HuH-7 (cell line): ENCODE data around the gene KRTAP3-1.
"Not testable (repeated sequence)": the region's sequence is repeated elsewhere in the genome, so short reads cannot be mapped to it uniquely, and the experiment has no call there.

Experiments
- DNase-seq: peaks from one replicate; pipeline ENCODE4 v3.0.0; 2011; ENCODE audit warnings: low spot score

KRTAP3-1 gene

DNA sequence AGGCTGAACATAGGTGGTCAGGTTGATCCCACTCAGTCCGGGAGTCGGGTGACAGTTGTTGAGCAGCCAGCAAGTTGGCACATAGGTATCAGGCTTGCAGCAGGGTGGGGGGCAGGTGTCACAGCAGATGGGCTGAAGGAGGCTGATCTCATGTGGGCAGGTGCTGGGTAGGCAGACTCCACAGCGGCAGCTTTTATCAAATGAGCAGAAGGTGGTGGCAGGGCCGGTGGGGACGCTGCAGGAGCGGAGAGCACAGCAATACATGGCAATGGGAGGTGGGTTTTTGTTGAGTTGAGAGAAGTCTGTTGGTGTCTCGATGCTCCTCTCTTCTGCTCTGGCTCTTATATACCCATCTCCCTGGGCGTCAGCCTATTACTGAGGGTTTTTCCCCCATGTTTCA, at the start of gene KRTAP3-1:
Gene KRTAP3-1, minus strand, starts transcription at position 318 of the 400 bp plus-strand sequence. Its CDS starts 54 bp downstream, at position 264.
- DNase-seq, result no peak

DNA sequence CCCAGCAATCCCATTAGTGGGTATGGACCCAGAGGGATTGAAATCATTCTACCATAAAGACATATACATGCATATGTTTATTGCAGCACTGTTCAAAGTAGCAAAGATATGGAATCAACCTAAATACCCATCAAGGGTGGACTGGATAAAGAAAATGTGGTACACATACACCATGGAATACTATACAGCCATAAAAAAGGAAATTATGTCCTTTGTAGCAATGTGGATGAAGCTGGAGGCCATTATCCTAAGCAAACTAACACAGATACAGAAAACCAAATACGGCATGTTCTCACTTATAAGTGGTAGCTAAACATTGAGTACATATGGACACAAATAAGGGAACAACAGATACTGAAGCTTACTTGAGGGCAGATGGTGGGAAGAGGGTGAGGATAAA, 48.6 kb upstream of the KRTAP3-1 start:
- DNase-seq, result no peak

DNA sequence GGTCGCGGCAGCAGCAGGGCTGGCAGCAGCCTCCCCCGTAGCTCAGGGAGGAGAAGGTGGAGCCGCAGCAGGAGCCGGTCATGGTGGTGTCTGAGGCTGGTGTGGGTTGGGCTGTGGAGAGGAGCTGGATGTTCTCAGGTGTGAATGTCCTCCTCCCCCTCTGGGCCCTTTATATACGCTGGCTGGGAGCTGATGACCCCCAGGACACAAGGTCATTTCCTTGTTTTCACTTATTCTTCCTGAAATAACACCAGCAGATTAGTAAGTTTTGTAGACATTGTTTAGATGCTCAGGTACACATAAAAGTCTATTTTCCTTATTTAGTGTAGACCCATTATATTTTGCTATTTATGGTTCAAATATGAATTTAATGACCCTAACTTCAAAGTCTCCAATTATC, 46.2 kb upstream of the KRTAP3-1 start, which contains the start of gene KRTAP2-2:
Gene KRTAP2-2, minus strand, starts transcription at position 101 of the 400 bp plus-strand sequence. Its CDS starts 19 bp downstream, at position 82.
- not testable (repeated sequence) for DNase-seq

DNA sequence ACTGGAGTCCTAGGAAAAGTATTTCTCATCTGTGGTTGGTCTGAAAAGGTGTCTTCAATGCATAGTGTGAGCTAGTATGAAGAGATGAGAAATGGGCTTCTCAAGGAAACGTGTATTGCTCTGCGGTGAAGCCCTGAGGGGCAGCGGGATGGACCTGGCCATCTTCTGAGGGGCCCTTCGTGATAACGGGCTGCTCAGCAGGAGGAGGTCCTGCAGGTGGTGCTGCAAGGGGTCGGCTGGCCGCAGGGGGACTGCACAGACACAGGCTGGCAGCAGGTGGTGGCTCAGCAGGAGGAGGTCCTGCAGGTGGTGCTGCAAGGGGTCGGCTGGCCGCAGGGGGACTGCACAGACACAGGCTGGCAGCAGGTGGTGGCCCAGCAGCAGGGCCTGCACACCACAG, 45.6 kb upstream of the KRTAP3-1 start:
- not testable (repeated sequence) for DNase-seq

DNA sequence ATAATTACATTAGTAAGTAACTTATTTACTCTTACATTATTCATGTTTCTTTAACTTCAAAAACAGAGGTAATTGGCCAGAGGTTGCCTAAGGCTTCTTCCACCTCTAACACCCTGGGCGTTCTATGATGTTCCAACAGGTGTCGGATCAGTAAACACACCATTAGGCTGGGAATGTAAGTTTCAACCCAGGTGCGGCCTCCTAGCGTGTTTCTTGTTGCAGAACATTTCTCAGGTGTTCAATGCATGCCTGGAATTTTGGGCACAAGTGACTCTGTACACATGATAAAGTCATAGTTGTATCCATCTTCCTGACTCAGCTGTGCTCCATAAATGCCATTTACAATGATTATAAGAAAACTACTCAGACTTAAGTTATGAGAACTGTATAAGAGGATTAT, 45.1 kb upstream of the KRTAP3-1 start:
- no peak for DNase-seq

DNA sequence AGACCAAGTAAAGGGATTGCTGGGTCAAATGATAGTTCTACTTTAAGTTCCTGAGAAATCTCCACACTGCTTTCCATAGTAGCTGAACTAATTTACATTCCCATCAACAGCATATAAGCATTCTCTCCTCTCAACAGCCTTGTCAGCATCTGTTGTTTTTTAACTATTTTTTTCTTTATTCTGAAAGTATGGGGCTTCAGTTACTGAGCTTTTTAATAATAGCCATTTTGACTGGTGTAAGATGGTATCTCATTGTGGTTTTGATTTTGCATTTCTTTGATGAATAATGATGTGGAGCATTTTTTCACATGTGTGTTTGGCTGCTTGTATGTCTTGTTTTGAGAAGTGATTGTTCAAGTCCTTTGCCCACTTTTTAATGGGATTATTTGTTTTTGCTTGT, 43.6 kb upstream of the KRTAP3-1 start:
- DNase-seq, result no peak

DNA sequence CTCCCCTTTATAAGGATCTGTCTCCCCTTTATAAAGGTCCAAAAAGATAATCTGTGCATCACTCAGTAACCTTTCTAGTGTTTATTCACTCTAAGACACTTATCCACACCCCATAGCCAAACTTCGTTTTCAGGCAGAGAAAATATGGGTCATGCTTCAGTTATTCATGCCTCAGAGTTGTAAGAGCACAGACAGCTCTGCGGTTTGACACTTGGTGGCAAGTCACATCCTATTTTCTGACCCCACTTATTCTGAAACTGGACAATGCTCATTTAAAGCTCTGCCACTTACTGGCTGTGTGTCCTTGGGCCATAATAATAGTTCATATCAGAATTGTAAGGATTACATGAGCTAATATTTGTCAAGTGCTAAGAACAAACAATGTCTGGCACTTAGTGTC, 40.2 kb upstream of the KRTAP3-1 start:
- no peak for DNase-seq

DNA sequence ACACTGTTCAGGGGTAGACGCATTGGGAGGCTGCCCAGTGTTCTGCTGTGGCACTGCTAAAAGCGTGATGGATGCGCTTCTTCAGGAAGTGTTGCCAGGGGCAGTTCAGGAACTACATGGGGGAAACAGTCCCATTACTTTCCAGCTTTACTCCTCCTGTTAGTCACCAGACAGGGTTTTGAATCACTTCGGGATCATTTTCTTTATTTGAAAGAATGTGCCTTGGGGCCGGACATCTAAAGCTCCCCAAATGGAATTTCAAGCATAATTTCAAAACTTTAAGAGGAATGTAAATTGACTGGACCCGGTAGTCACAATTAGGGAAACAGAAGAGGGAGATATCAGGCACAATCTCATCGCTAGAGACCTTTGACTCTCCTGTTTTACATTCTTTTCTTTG, 39.5 kb upstream of the KRTAP3-1 start:
- no peak for DNase-seq

DNA sequence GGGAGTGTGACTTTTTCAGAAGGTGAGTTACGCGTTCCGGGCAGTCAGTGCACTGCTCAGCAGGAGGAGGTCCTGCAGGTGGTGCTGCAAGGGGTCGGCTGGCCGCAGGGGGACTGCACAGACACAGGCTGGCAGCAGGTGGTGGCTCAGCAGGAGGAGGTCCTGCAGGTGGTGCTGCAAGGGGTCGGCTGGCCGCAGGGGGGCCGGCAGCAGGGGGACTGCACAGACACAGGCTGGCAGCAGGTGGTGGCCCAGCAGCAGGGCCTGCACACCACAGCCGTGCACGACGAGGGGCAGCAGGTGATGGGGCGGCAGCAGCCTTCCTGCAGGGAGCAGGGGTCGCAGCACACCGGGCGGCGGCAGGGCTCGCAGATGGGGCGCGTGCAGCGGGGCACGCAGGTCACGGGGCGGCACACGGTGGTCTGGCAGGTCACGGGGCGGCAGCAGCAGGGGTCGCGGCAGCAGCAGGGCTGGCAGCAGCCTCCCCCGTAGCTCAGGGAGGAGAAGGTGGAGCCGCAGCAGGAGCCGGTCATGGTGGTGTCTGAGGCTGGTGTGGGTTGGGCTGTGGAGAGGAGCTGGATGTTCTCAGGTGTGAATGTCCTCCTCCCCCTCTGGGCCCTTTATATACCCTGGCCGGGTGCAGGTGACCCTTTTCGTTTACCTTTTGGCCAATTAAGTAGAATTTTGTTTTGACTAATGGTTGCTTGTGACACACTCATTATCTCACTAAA, 38.0 kb upstream of the KRTAP3-1 start, which contains the start of gene KRTAP2-1:
Gene KRTAP2-1, minus strand, starts transcription at position 582 of the 731 bp plus-strand sequence. Its CDS starts 49 bp downstream, at position 533.
- not testable (repeated sequence) for DNase-seq

DNA sequence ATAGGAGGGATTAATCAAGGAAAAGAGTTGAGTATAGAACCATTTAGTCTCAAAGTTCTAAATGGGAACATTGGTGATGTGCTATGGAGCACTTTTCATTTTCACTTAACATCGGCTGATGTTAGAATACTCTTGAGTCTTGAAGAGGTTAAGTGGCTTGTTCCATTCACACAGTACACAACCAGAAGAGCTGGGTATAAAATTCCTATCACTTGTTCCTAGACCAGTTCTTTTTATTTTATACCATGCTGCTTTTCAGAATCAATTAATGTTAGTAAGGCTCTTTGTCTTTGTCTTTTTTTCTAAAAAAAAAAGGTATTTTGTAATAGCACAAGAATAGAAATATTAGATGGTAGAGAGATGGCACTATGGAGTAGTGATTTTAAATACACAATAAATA, 34.0 kb upstream of the KRTAP3-1 start:
- DNase-seq, result no peak

DNA sequence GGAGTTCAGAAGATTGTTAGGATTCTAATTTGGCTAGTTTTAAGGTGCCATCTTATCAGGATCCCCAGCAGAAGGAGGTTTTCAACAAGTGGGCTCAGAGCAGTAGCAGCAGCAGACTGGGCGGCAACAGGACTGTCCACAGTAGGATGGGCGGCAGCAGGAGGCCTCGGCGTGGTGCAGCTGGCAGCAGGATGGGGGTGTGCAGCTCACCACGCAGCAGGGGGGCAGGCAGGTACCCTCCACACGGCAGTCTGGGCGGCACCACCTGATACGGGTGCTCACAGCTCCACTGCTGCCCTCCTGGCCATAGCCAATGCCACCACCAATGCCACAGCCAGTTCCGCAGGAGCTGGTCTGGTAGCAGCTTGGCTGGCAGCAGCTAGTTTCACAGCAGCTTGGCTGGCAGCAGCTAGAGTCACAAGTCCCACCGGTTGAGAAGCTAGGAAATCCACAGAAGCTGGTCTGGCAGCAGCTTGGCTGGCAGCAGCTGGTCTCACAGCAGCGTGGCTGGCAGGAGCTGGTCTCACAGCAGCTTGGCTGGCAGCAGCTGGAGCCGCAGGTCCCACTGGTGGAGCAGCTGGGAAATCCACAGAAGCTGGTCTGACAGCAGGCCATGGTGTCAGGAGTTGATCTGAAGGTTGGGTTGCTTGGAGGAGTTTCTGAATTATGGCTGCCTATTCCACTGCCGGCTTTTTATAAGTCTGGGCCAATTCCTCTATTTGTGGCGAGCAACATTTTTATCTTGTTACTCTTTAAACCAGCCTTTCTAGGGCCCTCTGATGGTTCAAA, 32.0 kb upstream of the KRTAP3-1 start, which contains the start of gene KRTAP1-1:
Gene KRTAP1-1, minus strand, starts transcription at position 668 of the 789 bp plus-strand sequence. Its CDS starts 53 bp downstream, at position 615.
- not testable (repeated sequence) for DNase-seq

DNA sequence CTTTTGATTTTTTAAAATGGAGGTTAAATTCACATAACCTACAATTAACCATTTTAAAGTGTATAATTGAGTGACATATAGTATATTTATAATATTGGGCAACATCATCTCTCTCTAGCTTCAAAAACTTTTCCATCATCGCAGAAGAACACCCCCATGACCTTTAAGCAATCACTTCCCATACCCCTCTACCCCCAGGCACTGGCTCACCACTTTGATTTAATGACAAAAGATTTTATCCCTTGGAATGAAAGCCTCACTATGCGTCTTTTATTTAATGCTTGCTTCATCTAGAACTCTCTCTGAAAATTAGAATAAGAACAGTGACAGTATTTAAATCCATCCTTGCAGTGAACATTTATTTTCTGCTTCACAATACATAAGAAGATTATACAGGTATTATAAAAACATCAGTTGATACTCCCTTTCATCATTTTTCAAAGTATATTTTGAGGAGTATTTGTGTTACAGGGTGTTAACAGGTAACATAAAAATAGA, 29.0 kb upstream of the KRTAP3-1 start:
- DNase-seq, result no peak

DNA sequence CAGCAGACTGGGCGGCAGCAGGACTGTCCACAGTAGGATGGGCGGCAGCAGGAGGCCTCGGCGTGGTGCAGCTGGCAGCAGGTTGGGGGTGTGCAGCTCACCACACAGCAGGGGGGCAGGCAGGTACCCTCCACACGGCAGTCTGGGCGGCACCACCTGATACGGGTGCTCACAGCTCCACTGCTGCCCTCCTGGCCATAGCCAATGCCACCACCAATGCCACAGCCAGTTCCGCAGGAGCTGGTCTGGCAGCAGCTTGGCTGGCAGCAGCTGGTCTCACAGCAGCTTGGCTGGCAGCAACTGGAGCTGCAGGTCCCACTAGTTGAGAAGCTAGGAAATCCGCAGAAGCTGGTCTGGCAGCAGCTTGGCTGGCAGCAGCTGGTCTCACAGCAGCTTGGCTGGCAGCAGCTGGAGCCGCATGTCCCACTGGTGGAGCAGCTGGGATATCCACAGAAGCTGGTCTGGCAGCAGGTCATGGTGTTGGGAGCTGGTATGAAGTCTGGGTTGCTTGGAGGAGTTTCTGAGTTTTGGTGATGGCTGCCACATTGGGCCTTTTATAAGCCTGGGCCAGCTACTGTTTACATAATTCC, 25.5 kb upstream of the KRTAP3-1 start, which contains the start of gene KRTAP1-3:
Gene KRTAP1-3, minus strand, starts transcription at position 529 of the 590 bp plus-strand sequence. Its CDS starts 53 bp downstream, at position 476.
- DNase-seq, result not testable (repeated sequence)

DNA sequence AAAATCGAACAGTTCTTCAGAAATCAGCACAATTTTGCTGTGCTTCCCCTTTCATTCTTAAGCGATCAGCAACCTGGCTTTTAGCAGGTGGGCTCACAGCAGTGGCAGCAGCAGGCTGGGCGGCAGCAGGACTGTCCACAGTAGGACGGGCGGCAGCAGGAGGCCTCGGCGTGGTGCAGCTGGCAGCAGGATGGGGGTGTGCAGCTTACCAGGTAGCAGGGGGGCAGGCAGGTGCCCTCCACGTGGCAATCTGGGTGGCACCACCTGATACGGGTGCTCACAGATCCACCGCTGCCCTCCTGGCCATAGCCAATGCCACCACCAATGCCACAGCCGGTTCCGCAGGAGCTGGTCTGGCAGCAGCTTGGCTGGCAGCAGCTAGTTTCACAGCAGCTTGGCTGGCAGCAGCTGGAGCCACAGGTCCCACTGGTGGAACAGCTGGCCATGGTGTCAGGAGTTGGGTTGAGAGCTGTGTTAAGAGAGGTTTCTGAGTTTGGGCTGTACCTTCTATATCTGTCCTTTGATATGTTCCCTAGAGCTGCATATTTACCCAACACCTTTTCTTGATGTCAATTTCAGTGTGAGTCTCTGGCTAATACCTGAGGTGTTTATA, 20.8 kb upstream of the KRTAP3-1 start, which contains the start of gene KRTAP1-4:
Gene KRTAP1-4, minus strand, starts transcription at position 563 of the 613 bp plus-strand sequence. Its CDS starts 117 bp downstream, at position 446.
- no peak for DNase-seq

DNA sequence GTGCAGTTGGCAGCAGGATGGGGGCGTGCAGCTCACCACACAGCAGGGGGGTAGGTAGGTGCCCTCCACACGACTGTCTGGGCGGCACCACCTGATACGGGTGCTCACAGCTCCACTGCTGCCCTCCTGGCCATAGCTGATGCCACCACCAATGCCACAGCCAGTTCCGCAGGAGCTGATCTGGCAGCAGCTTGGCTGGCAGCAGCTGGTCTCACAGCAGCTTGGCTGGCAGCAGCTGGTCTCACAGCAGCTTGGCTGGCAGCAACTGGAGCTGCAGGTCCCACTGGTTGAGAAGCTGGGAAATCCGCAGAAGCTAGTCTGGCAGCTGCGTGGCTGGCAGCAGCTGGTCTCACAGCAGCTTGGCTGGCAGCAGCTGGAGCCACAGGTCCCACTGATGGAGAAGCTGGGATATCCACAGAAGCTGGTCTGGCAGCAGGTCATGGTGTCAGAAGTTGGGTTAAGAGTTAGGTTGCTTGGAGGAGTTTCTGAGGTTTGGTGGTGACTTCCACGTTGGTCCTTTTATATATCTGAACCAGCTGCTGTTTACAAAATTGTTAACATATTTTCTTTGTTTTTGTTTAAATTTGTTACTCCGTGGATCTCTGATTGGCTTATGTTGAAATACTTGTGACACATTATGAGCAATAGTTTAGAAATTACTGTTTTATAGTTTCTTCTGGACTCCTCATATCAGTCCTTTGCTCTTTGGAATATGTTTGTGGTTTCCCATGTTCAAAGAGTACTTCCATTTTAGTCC, 18.0 kb upstream of the KRTAP3-1 start, which contains the start of gene KRTAP1-5:
Gene KRTAP1-5, minus strand, starts transcription at position 494 of the 757 bp plus-strand sequence. Its CDS starts 53 bp downstream, at position 441.
- no peak for DNase-seq

DNA sequence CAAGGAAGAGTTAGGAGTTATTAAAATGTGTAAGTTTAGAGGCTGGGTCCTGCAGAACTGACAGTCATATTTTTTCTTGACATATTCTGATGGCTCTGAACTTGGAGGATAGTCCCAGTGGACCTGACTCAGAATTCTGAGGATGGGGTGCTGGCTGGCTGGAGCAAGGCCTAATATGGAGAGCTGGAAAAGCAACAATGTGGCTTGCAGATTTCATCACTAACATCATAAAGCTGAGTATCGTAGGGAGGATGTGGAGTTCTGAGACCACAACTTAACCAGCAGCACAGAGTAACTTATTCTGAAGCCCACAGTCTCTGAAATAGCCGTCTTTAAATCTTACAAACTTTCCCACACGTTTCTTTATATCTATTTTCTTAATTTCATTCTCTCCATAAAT, 15.8 kb upstream of the KRTAP3-1 start:
- no peak for DNase-seq

DNA sequence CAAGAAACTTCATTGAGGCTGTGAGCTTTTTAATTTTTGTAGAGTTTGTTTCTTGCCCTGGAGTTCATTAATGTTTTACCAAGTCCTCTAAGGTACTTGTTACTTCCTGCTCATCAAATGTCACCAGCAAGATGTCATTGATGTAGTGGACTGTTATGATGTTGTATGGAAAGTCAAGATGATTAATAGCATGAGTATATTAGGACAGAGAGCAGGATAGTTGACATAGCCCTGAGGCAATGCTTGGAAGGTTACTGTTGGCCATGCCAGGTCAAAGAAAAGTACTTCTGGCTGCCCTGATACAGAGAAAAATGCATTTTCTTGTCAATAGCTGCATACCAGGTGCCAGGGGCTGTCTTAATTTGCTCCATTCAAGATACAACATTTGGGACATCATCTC, 11.4 kb upstream of the KRTAP3-1 start:
- no peak for DNase-seq

DNA sequence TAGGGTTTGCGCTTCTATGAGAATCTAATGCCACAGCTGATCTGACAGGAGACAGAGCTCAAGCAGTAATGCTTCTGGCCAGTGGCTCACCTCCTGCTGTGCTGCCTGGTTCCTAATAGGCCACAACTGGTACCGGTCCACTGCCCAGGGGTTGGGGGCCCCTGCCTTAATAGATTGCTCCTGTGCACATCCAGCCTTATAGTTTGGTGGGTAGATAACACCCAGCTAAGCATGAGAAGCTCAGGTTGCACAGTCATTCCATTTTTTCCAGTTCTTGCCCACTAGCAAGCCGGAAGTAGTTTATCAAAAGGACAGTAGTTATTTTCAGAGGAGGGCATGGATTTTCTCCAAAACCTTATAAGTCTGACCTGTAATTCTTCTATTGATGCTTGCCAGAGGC, 10.5 kb upstream of the KRTAP3-1 start:
- no peak for DNase-seq

DNA sequence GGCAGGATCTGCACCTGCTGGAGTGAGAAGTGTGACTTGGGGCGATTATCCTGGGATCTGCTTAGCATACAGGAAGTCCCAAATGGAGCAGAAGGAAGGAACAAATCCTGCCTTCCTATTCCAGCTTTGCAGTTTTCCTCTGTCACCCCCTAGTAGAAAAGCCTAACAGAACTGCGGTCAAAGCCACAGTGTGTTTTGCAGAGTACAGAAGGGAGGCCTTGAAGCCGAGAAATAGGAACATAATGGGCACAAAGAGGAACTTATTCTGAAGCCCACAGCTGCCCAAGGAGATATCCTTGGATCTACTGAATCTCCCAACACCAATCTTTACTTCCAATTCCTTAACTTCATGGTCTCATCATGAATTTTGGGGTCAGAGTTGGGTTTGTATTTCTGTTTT, 9.6 kb upstream of the KRTAP3-1 start:
- no peak for DNase-seq

DNA sequence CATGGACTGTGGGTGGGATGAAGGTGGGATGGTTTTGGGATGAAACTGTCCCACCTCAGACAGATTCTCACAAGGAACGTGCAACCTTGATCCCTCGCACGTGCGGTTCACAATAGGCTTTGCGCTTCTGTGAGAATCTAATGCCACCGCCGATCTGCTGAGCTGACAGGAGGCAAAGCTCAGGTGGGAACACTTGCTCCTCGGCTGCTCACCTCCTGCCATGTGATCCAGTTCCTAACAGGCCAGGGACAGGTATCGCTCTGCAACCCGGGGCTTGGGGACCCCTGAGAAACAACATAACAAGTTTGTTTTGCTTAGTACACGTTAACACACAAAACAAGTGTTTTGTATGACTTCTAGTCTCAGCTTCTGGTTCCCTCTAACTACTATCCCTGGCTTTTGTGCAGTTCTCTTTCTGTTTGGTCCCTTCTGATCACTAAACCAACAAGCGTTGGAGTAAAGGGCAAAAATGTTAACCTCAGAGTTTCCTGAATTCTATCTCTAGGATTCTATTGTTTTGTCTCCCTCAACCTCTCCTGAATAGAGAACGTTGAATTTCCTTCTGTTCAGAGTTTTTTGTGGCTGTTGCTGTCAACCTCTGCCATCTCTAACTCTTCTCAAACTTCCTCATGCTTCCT, 7.8 kb upstream of the KRTAP3-1 start:
- no peak for DNase-seq
